ENCODE results near the gene MAGED4B. TPM values are rescaled to one million over a fixed set of nuclear protein-coding genes. Genes with fewer than 3 reads are reported as not detected.
"Not testable (repeated sequence)": the region's sequence is repeated elsewhere in the genome, so short reads cannot be mapped to it uniquely, and the experiment has no call there.

MAGED4B gene, protein sequence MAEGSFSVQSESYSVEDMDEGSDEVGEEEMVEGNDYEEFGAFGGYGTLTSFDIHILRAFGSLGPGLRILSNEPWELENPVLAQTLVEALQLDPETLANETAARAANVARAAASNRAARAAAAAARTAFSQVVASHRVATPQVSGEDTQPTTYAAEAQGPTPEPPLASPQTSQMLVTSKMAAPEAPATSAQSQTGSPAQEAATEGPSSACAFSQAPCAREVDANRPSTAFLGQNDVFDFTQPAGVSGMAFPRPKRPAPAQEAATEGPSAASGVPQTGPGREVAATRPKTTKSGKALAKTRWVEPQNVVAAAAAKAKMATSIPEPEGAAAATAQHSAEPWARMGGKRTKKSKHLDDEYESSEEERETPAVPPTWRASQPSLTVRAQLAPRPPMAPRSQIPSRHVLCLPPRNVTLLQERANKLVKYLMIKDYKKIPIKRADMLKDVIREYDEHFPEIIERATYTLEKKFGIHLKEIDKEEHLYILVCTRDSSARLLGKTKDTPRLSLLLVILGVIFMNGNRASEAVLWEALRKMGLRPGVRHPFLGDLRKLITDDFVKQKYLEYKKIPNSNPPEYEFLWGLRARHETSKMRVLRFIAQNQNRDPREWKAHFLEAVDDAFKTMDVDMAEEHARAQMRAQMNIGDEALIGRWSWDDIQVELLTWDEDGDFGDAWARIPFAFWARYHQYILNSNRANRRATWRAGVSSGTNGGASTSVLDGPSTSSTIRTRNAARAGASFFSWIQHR
- total RNA-seq (2022) (not detected in 2 replicates), Bru-seq, nascent RNA (not detected), BruChase-seq, experiment 1, labeled RNA remaining after a 2-hour chase (not detected), BruChase-seq, experiment 2, labeled RNA remaining after a 6-hour chase (not detected)
- long read RNA-seq, result 0 reads

DNA sequence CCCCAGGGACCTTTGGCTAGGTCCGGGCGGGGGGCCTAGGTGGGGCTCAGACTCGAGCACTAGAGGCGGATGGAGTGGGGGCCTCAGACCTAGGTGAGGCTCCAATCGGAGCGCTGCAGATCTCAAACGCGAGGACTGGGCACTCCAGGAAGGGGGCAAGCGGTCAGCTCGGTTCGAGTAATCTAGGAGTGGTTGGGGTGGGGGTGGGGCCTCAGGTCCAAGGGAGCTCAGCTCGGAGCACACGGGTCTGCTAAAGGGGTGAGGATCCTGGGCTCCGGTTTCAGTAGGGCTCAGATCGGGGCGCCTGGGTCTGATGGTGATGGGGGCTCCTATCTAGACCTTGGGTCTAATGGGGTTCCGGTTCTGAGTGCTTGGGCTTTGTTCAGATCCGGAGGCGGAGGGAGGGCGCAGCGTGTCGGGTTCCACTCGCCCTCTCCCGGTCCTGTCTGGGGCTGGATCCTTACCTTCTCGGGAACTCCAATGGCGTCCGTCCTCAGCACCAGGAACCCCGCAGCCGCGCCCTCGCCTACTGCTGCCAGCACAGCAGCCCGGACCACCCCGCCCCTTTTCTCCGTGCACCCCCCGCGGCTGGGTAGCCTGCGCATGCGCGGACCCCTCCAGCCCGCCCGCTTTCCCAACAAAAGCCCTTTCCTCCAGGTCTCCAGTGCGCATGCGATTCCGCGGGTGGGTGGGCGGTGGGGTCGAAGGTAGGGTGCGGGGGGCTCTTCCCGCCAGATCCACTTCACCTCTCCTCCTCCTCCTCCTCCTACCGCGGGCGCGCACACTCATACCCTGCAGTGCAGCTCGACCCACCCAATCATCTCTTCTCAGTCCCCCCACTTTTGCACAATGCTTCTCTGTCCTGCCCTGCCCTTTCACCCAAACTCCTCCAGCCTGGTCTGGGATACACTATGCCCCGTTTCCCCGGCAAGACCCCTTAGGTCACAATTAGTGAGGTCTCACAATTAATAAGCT, at the start of gene MAGED4B:
Gene MAGED4B, minus strand, starts transcription at position 518 of the 975 bp plus-strand sequence. CDS start 1,011 bp downstream, outside the sequence.
- POLR2A ChIA-PET; H3K36me3 ChIP-seq (ENCODE audit: control insufficient read depth, insufficient read depth, low read length); H3K4me1 Mint-ChIP-seq (ENCODE audit: low read depth, unreplicated experiment); H3K4me1 ChIP-seq; H3K27ac Mint-ChIP-seq (ENCODE audit: unreplicated experiment); H3K4me3 ChIP-seq (ENCODE audit: low read depth, low read length); DNase-seq; CTCF ChIA-PET; H3K36me3 Mint-ChIP-seq (ENCODE audit: insufficient read depth, unreplicated experiment); H3K9me3 Mint-ChIP-seq (ENCODE audit: unreplicated experiment); H3K9me3 ChIP-seq; H3K4me3 Mint-ChIP-seq (ENCODE audit: unreplicated experiment); H3K27me3 ChIP-seq (replicated peaks; ENCODE audit: control insufficient read depth, insufficient read depth, low read length); BruUV-seq (replicated peaks); H3K27me3 Mint-ChIP-seq (ENCODE audit: insufficient read depth, unreplicated experiment); intact Hi-C loops (cut with micrococcal nuclease; ENCODE audit: unreplicated experiment): not testable (repeated sequence)

GRCh38 chrX:52118262-52118661, 49.3 kb upstream of the MAGED4B start:
- Histone ChIP-seq H3K4me3 (ENCODE audit: low read depth, low read length) (no peak overlapping the region), H3K9me3 (no peaks in the 10 kb centered on the region), H3K36me3 (ENCODE audit: control insufficient read depth, insufficient read depth, low read length) (no peaks in the 10 kb centered on the region), H3K4me1 (no peaks in the 10 kb centered on the region), H3K27me3 (replicated peaks; ENCODE audit: control insufficient read depth, insufficient read depth, low read length) (no peaks in the 10 kb centered on the region)
- H3K9me3 Mint-ChIP-seq (ENCODE audit: unreplicated experiment), result no peaks in the 10 kb centered on the region
- BruUV-seq (replicated peaks), result no TSS peak
- no peak overlapping the region for H3K4me3 Mint-ChIP-seq (ENCODE audit: unreplicated experiment)
- H3K27ac Mint-ChIP-seq (ENCODE audit: unreplicated experiment), result no peak overlapping the region
- POLR2A ChIA-PET, result no interaction called here
- H3K36me3 Mint-ChIP-seq (ENCODE audit: insufficient read depth, unreplicated experiment), result no peaks in the 10 kb centered on the region
- H3K27me3 Mint-ChIP-seq (ENCODE audit: insufficient read depth, unreplicated experiment), result peaks cover 2% of the 10 kb centered on the region
- no peaks in the 10 kb centered on the region for H3K4me1 Mint-ChIP-seq (ENCODE audit: low read depth, unreplicated experiment)
- intact Hi-C loops (cut with micrococcal nuclease; ENCODE audit: unreplicated experiment), result no loop called here
- no peak for TF ChIP-seq CTCF (IDR thresholded peaks at IDR 0.05; ENCODE audit: insufficient read depth in 1 of 2, low read depth in 1 of 2, low read length in 1 of 2, severe bottlenecking in 1 of 2, unreplicated experiment in 1 of 2)
- DNase-seq, result no peak
- CTCF ChIA-PET, result no interaction called here

DNA sequence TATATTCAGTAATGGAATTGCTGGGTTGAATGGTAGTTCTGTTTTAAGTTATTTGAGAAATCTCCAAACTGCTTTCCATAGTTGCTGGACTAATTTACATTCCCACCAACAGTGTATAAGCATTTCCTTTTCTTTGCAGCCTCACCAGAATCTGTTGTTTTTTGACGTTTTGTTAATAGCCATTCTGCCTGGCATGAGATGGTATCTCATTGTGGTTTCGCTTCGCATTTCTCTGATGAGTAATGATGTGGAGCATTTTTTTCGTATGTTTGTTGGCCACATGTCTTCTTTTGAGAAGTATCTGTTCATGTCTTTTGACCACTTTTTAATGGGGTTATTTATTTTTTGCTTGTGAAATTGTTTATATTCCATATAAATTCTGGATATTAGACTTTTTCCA, 13.6 kb upstream of the MAGED4B start:
- Mint-ChIP-seq H3K9me3 (ENCODE audit: unreplicated experiment) (no peaks in the 10 kb centered on the region), H3K4me1 (ENCODE audit: low read depth, unreplicated experiment) (no peaks in the 10 kb centered on the region), H3K4me3 (ENCODE audit: unreplicated experiment) (no peak overlapping the region), H3K27ac (ENCODE audit: unreplicated experiment) (no peak overlapping the region), H3K27me3 (ENCODE audit: insufficient read depth, unreplicated experiment) (peaks cover 3% of the 10 kb centered on the region), H3K36me3 (ENCODE audit: insufficient read depth, unreplicated experiment) (no peaks in the 10 kb centered on the region)
- Histone ChIP-seq H3K9me3 (no peaks in the 10 kb centered on the region), H3K36me3 (ENCODE audit: control insufficient read depth, insufficient read depth, low read length) (no peaks in the 10 kb centered on the region), H3K4me3 (ENCODE audit: low read depth, low read length) (no peak overlapping the region), H3K4me1 (no peaks in the 10 kb centered on the region), H3K27me3 (replicated peaks; ENCODE audit: control insufficient read depth, insufficient read depth, low read length) (no peaks in the 10 kb centered on the region)
- intact Hi-C loops (cut with micrococcal nuclease; ENCODE audit: unreplicated experiment), result no loop called here
- BruUV-seq (replicated peaks), result no TSS peak
- ChIA-PET CTCF (no interaction called here), POLR2A (no interaction called here)
- DNase-seq, result no peak
- TF ChIP-seq CTCF (IDR thresholded peaks at IDR 0.05; ENCODE audit: insufficient read depth in 1 of 2, low read depth in 1 of 2, low read length in 1 of 2, severe bottlenecking in 1 of 2, unreplicated experiment in 1 of 2), result no peak
